ENCODE data around the gene ANKRD44.

- TF ChIP-seq SUZ12 (IDR thresholded peaks at IDR 0.05; ENCODE audit: extremely low read depth, insufficient read depth, insufficient read length): no peak
- TF ChIP-seq YY1 (IDR thresholded peaks at IDR 0.05; ENCODE audit: insufficient read depth, insufficient read length): no peak
Measured at GRCh38 chr2:197204519-197205250, 105.9 kb downstream of the ANKRD44 start.
